Measurements from ENCODE around the gene GMPS.

GMPS gene

GRCh38 chr3:155972885-155973584 lies 102.6 kb downstream of the GMPS start:
- in situ Hi-C loops (cut with MboI; ENCODE audit: low pct_unique_long_range_greater_than_20kb, low sequenced_read_pairs, unreplicated experiment) = no loop called here
- no peak for TF ChIP-seq CTCF (IDR thresholded peaks at IDR 0.05; ENCODE audit: extremely low read depth, insufficient read depth, missing control alignments)

GRCh38 chr3:155978324-155978723 lies 107.9 kb downstream of the GMPS start:
- no peak for DNase-seq (ENCODE audit: low spot score)
- TF ChIP-seq CTCF (IDR thresholded peaks at IDR 0.05; ENCODE audit: extremely low read depth, insufficient read depth, missing control alignments) = no peak
- in situ Hi-C loops (cut with MboI; ENCODE audit: low pct_unique_long_range_greater_than_20kb, low sequenced_read_pairs, unreplicated experiment) = no loop called here

More at GRCh38 chr3:155972885-155973584, 102.6 kb downstream of the GMPS start:
- DNase-seq (ENCODE audit: low spot score) = no peak

GRCh38 chr3:155979746-155980145 lies 109.3 kb downstream of the GMPS start:
- no peak for DNase-seq (ENCODE audit: low spot score)
- no peak for TF ChIP-seq CTCF (IDR thresholded peaks at IDR 0.05; ENCODE audit: extremely low read depth, insufficient read depth, missing control alignments)
- in situ Hi-C loops (cut with MboI; ENCODE audit: low pct_unique_long_range_greater_than_20kb, low sequenced_read_pairs, unreplicated experiment) = no loop called here

- no peak for TF ChIP-seq CTCF (IDR thresholded peaks at IDR 0.05; ENCODE audit: extremely low read depth, insufficient read depth, missing control alignments)
- in situ Hi-C loops (cut with MboI; ENCODE audit: low pct_unique_long_range_greater_than_20kb, low sequenced_read_pairs, unreplicated experiment) = no loop called here
These were observed 111.2 kb downstream of the GMPS start for GRCh38 chr3:155981669-155982068.

GRCh38 chr3:155983834-155984474 lies 113.5 kb downstream of the GMPS start:
- no peak for TF ChIP-seq CTCF (IDR thresholded peaks at IDR 0.05; ENCODE audit: extremely low read depth, insufficient read depth, missing control alignments)
- DNase-seq (ENCODE audit: low spot score) = no peak
- in situ Hi-C loops (cut with MboI; ENCODE audit: low pct_unique_long_range_greater_than_20kb, low sequenced_read_pairs, unreplicated experiment) = no loop called here

More at GRCh38 chr3:155981669-155982068, 111.2 kb downstream of the GMPS start:
- DNase-seq (ENCODE audit: low spot score) = no peak

- DNase-seq (ENCODE audit: low spot score) = no peak
- TF ChIP-seq CTCF (IDR thresholded peaks at IDR 0.05; ENCODE audit: extremely low read depth, insufficient read depth, missing control alignments) = no peak
- in situ Hi-C loops (cut with MboI; ENCODE audit: low pct_unique_long_range_greater_than_20kb, low sequenced_read_pairs, unreplicated experiment) = no loop called here
These were observed 114.5 kb downstream of the GMPS start for GRCh38 chr3:155984791-155985417.

All from GM13977 (cell line).